ENCODE data around the gene GPHN.

The GPHN gene

GRCh38 chr14:67186172-67186768, 678.3 kb downstream of the GPHN start:
- DNase-seq: no peak

- DNase-seq: no peak
These were observed 679.0 kb downstream of the GPHN start for GRCh38 chr14:67186789-67187584.

GRCh38 chr14:67187826-67188225, 679.9 kb downstream of the GPHN start:
- no peak for DNase-seq

GRCh38 chr14:67188326-67188725, 680.4 kb downstream of the GPHN start:
- no peak for DNase-seq

GRCh38 chr14:67191768-67192290, 683.9 kb downstream of the GPHN start:
- no peak for DNase-seq

GRCh38 chr14:67192366-67192765, 684.4 kb downstream of the GPHN start:
- no peak for DNase-seq

- DNase-seq: no peak
These were observed 687.3 kb downstream of the GPHN start for GRCh38 chr14:67195279-67195678.

GRCh38 chr14:67199016-67199415, 691.1 kb downstream of the GPHN start:
- no peak for DNase-seq

GRCh38 chr14:67207810-67208209, 699.9 kb downstream of the GPHN start:
- no peak for DNase-seq

- no peak for DNase-seq
These were observed 710.2 kb downstream of the GPHN start for GRCh38 chr14:67218126-67218525.

GRCh38 chr14:67221248-67221981, 713.5 kb downstream of the GPHN start:
- DNase-seq: no peak

GRCh38 chr14:67221982-67222328, 714.0 kb downstream of the GPHN start:
- no peak for DNase-seq

- DNase-seq: no peak
These were observed 717.6 kb downstream of the GPHN start for GRCh38 chr14:67225523-67225922.

- DNase-seq: no peak
These were observed 720.5 kb downstream of the GPHN start for GRCh38 chr14:67228325-67228984.

Measured in MV-4-11 (cell line).